Loucy (cell line): ENCODE data around the gene ITM2B.

Experiments
- H2AFZ ChIP-seq: fragments of 200-600 bp; sonication (generic); 2 replicates; pipeline ENCODE4 v1.6.0; 2016; ENCODE audit warnings: antibody characterized with exemption, mild to moderate bottlenecking, low read length, moderate library complexity
- H3F3A ChIP-seq: fragments of 200-600 bp; 2 replicates; pipeline ENCODE4 v1.6.0; 2016; ENCODE audit warnings: antibody characterized with exemption, low read depth, mild to moderate bottlenecking
- H3K27me3 ChIP-seq: fragments of 200-600 bp; sonication (generic); 2 replicates; pipeline ENCODE4 v1.6.1; 2014; ENCODE audit warnings: low read length, mild to moderate bottlenecking; ENCODE audit not compliant: insufficient read depth, poor library complexity, severe bottlenecking
- H3K36me3 ChIP-seq: fragments of 200-600 bp; sonication (generic); 2 replicates; pipeline ENCODE4 v1.6.1; 2016; ENCODE audit warnings: low read length; ENCODE audit not compliant: insufficient read depth
- H3K4me1 ChIP-seq: fragments of 200-600 bp; sonication (generic); 2 replicates; pipeline ENCODE4 v1.5.1; 2014; ENCODE audit warnings: low read length, mild to moderate bottlenecking; ENCODE audit not compliant: insufficient read depth, poor library complexity, severe bottlenecking
- H3K4me2 ChIP-seq: fragments of 200-600 bp; sonication (generic); 2 replicates; pipeline ENCODE4 v1.6.0; 2014; ENCODE audit warnings: antibody characterized with exemption, low read length, low read depth, mild to moderate bottlenecking; ENCODE audit not compliant: poor library complexity, severe bottlenecking
- H3K4me3 ChIP-seq: fragments of 200-600 bp; sonication (generic); 2 replicates; pipeline ENCODE4 v1.5.1; 2014; ENCODE audit warnings: low read length, mild to moderate bottlenecking, mixed read lengths; ENCODE audit not compliant: poor library complexity, severe bottlenecking
- H3K79me2 ChIP-seq: fragments of 200-600 bp; sonication (generic); 2 replicates; pipeline ENCODE4 v1.6.1; 2014; ENCODE audit warnings: low read length; ENCODE audit not compliant: insufficient read depth
- H3K9ac ChIP-seq: fragments of 200-600 bp; sonication (generic); 2 replicates; pipeline ENCODE4 v1.6.0; 2014; ENCODE audit warnings: mild to moderate bottlenecking, low read depth, low read length, moderate library complexity; ENCODE audit not compliant: poor library complexity, severe bottlenecking
- H3K9me2 ChIP-seq: fragments of 200-600 bp; sonication (generic); replicated peaks from 2 replicates; pipeline ENCODE4 v1.6.1; 2016; ENCODE audit warnings: low read depth, low read length, mixed read lengths
- H3K9me3 ChIP-seq: fragments of 200-600 bp; sonication (generic); 2 replicates; pipeline ENCODE4 v1.6.1; 2014; ENCODE audit warnings: mild to moderate bottlenecking, antibody characterized with exemption, low read length, low read depth; ENCODE audit not compliant: insufficient read depth
- H4K20me1 ChIP-seq: fragments of 200-600 bp; sonication (generic); 2 replicates; pipeline ENCODE4 v1.6.0; 2014; ENCODE audit warnings: antibody characterized with exemption, low read length, mild to moderate bottlenecking; ENCODE audit not compliant: insufficient read depth, poor library complexity, severe bottlenecking
- CTCF ChIP-seq: fragments of 200-600 bp; sonication (generic); conservative IDR thresholded peaks from 2 replicates; pipeline ENCODE4 v1.5.1; 2014; ENCODE audit warnings: mild to moderate bottlenecking, antibody characterized with exemption, low read length
- EZH2phosphoT487 ChIP-seq: fragments of 200-600 bp; IDR thresholded peaks from 2 replicates; pipeline ENCODE4 v1.6.1; 2018; ENCODE audit warnings: antibody characterized with exemption, mild to moderate bottlenecking, moderate library complexity, borderline replicate concordance

The ITM2B gene

GRCh38 chr13:48268019-48268418 is 35.0 kb downstream of the ITM2B start:
- Histone ChIP-seq H3K27me3 (no peaks in the 10 kb centered on the region), H3K4me2 (no peak overlapping the region), H4K20me1 (no peaks in the 10 kb centered on the region), H3K79me2 (no peaks in the 10 kb centered on the region), H3F3A (0 out of 2 replicates have a peak, but pooled peaks cover 5% of the 10 kb centered on the region), H3K36me3 (peaks cover 8% of the 10 kb centered on the region; the same call in 1 of the 2 replicates), H3K4me1 (peaks cover 20% of the 10 kb centered on the region), H3K9me3 (no peaks in the 10 kb centered on the region), H3K9me2 (no peaks in the 10 kb centered on the region), H3K4me3 (no peak overlapping the region), H2AFZ (no peak overlapping the region), H3K9ac (no peak overlapping the region)
- TF ChIP-seq CTCF, result no peak

GRCh38 chr13:48273346-48273745 is 40.3 kb downstream of the ITM2B start:
- H3K9ac ChIP-seq, result no peak overlapping the region

GRCh38 chr13:48275507-48275906 is 42.5 kb downstream of the ITM2B start:
- no peaks in the 10 kb centered on the region for H3K36me3 ChIP-seq
- H3K27me3 ChIP-seq, result no peaks in the 10 kb centered on the region
- no peaks in the 10 kb centered on the region for H3K4me1 ChIP-seq
- H3K79me2 ChIP-seq, result no peaks in the 10 kb centered on the region
- H3K9me3 ChIP-seq, result no peaks in the 10 kb centered on the region
- no peak overlapping the region for H3K4me3 ChIP-seq
- TF ChIP-seq CTCF, result no peak
- no peak for TF ChIP-seq EZH2phosphoT487
- no peaks in the 10 kb centered on the region for H4K20me1 ChIP-seq
- no peak overlapping the region for H3K9ac ChIP-seq
- no peaks in the 10 kb centered on the region for H3F3A ChIP-seq
- H3K4me2 ChIP-seq, result no peak overlapping the region
- H3K9me2 ChIP-seq, result no peaks in the 10 kb centered on the region
- no peak overlapping the region for H2AFZ ChIP-seq

More at GRCh38 chr13:48273346-48273745, 40.3 kb downstream of the ITM2B start:
- no peaks in the 10 kb centered on the region for H4K20me1 ChIP-seq
- TF ChIP-seq CTCF, result no peak
- TF ChIP-seq EZH2phosphoT487, result no peak
- H3K36me3 ChIP-seq, result no peaks in the 10 kb centered on the region
- H2AFZ ChIP-seq, result no peak overlapping the region
- no peaks in the 10 kb centered on the region for H3K27me3 ChIP-seq
- no peaks in the 10 kb centered on the region for H3F3A ChIP-seq
- H3K79me2 ChIP-seq, result no peaks in the 10 kb centered on the region
- no peak overlapping the region for H3K4me2 ChIP-seq
- no peak overlapping the region for H3K4me3 ChIP-seq
- H3K9me2 ChIP-seq, result no peaks in the 10 kb centered on the region
- H3K9me3 ChIP-seq, result no peaks in the 10 kb centered on the region
- H3K4me1 ChIP-seq, result no peaks in the 10 kb centered on the region
